KOPT-K1 (cell line): Measurements from ENCODE around the gene CDC42BPA.
"Not testable (repeated sequence)": the region's sequence is repeated elsewhere in the genome, so short reads cannot be mapped to it uniquely, and the experiment has no call there.

Experiments
- H3K27ac ChIP-seq: fragments of 200-600 bp; sonication (generic); 2 replicates; pipeline ENCODE4 v1.5.1; 2016; ENCODE audit warnings: antibody characterized with exemption, mild to moderate bottlenecking, low read depth, low read length; ENCODE audit not compliant: poor library complexity, severe bottlenecking
- H3K36me3 ChIP-seq: fragments of 200-600 bp; sonication (generic); 2 replicates; pipeline ENCODE4 v1.5.1; 2017; ENCODE audit warnings: antibody characterized with exemption, mild to moderate bottlenecking, low read length, moderate library complexity; ENCODE audit not compliant: insufficient read depth
- H3K9me3 ChIP-seq: fragments of 200-600 bp; sonication (generic); 2 replicates; pipeline ENCODE4 v1.5.1; 2017; ENCODE audit warnings: antibody characterized with exemption, low read length, mild to moderate bottlenecking; ENCODE audit not compliant: insufficient read depth, poor library complexity, severe bottlenecking

The CDC42BPA gene

DNA sequence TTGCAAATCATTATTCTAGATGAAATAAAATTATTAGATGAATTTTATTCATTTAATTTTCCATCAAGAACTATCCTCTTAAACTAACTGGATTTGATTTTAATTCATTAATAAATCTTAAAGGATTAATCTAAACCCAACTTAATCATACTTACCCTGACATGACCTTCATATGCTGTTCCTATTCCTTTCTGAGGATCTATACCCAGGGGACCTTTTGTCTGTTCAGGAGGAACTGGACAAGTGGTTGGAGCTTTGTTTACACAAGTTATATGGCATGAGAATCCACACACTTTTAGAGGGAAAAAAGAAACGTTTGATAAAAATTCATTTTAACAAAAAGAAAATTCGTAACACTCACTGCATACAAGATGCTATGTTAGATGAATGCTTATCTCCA is 283.0 kb downstream of the CDC42BPA start:
- Histone ChIP-seq H3K36me3 (no peaks in the 10 kb centered on the region), H3K9me3 (no peaks in the 10 kb centered on the region), H3K27ac (no peak overlapping the region)

DNA sequence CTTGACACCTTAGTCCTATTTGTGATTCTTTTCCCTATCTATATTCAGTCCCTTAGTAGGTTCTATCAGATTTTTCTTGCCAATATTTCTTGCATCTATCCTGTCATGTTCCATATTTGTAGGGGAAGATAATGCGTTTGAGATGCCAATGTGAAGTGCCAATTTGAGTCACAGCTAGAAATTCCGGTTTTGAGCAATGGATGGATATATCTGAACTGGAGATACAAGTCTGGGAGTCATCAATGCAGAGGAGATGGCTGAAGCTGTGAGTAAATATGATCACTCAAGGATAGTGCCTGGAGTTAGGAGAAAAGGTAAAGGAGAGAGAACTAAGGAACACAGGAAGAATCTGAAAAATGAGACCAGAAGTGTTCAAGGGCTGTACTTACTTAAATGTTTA is 284.4 kb downstream of the CDC42BPA start:
- H3K9me3 ChIP-seq: no peaks in the 10 kb centered on the region
- H3K27ac ChIP-seq: no peak overlapping the region
- H3K36me3 ChIP-seq: no peaks in the 10 kb centered on the region

DNA sequence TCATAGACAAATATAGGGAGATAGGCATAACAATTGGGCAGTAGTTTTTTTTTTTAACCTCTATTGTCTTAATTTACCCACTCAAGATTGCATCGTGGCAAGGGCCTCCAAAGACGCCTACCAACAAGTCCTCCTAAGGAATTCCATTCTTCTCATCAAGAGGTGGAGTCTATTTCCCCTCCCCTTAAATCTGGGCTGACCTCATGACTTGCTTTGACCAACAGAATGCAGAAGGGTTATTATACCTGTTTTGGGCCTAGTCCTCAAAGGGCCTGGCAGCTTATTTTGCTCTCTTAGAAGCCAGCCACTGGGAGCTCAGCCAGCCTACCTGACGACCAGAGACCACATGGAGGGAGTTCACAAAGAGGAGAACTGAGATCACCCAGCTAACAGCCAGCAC is 285.9 kb downstream of the CDC42BPA start:
- Histone ChIP-seq H3K9me3 (no peaks in the 10 kb centered on the region), H3K27ac (no peak overlapping the region), H3K36me3 (no peaks in the 10 kb centered on the region)

DNA sequence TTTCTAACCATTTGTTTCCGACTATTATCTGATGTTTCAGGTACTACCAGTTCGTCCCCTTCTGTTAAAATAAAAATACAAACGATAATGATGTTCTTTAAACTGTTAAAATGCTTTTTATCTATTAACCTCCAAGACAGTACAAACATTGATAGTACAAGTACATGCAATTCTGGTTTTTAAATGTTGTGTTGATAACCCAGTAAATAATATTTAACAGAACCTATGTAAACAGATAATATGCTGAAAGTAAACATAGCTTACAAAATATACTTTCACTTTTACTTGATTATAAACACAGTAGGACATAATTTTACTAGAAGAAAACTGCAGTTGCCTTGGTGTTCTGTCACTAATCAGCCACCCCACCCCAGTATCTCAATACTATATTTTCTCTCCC is 301.3 kb downstream of the CDC42BPA start:
- H3K36me3 ChIP-seq: no peaks in the 10 kb centered on the region
- H3K9me3 ChIP-seq: no peaks in the 10 kb centered on the region
- H3K27ac ChIP-seq: no peak overlapping the region

DNA sequence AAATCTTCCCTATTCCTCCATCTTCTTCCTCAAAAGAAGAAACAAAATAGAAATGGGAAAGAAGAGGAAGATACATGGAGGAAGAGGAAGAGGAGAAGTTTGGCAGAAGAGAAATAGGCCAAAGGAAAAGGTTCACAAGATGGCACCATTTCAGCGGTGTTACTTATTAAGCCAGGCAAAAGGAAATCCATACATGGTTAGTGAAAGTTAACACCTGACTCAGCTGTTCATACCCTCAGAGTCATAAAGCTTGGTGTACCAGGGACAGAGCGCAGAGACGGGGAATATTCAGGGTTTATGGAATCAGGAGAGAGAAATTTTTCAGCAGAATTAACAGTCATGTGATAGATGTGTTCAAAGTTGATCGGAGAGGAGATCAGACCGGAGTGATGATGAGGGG is 307.6 kb downstream of the CDC42BPA start:
- Histone ChIP-seq H3K36me3 (no peaks in the 10 kb centered on the region), H3K9me3 (no peaks in the 10 kb centered on the region), H3K27ac (no peak overlapping the region)

DNA sequence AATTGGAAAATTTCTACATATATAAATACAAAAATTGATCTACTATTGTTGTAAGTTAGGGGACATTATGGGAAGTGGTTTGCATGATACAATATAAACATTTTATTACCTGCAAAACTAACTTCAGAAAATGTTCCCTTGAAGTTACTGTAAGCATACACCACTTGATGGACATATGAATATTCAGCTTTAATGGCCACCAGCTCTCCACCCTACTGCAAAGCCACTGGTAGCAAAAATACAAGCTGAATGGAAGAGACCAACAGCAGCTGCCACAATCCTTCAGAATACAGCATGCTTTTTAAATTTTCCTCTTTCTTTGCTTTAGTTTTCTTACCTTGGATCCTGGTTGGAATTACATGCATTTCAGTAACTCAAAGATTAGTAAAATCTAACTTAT is 308.4 kb downstream of the CDC42BPA start:
- Histone ChIP-seq H3K9me3 (no peaks in the 10 kb centered on the region), H3K36me3 (no peaks in the 10 kb centered on the region), H3K27ac (no peak overlapping the region)

DNA sequence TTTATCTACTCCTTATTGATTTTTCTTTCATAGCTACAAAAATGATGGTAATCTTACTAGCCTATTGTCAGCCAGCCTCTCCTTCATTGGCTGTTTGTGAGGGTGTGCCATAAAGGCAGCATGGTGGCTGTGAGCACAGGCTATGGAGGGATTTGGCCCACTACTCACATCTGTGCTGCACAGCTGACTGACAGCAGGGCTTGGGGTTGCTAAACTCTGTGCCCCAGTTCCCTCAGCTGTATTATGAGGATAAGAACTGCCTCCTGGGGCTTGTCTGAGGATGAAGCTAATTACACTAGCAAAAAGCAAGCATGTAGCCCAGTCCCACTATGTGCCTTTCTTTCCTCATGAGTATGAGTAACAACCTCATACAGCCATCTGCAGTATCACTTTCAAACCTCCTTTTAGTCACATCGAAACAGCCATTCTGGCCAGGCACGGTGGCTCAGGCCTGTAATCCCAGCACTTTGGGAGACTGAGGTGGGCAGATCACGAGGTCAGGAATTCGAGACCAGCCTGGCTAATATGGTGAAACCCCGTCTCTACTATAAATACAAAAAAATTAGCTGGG is 312.0 kb downstream of the CDC42BPA start:
- Histone ChIP-seq H3K9me3 (no peaks in the 10 kb centered on the region), H3K36me3 (no peaks in the 10 kb centered on the region), H3K27ac (no peak overlapping the region)

DNA sequence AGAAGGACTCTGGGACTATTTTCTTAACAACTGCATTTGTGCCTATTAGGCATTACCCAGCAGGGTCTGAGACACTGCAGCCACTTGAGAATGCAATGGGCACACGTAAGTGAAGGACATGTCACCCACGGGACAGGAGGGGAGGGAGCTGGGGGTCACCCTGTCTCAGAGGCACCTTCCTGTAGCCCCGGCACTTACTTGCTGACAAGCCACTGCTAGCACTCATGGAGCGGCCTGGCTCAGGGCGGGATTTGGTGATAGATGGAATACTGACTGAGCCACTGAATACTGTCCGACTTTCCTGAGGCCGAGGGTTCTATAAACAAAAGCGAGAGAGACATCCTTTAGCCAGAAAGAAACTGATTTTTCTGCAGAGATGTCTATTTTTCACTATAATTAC is 313.5 kb downstream of the CDC42BPA start:
- H3K9me3 ChIP-seq: no peaks in the 10 kb centered on the region
- H3K36me3 ChIP-seq: no peaks in the 10 kb centered on the region
- no peak overlapping the region for H3K27ac ChIP-seq

DNA sequence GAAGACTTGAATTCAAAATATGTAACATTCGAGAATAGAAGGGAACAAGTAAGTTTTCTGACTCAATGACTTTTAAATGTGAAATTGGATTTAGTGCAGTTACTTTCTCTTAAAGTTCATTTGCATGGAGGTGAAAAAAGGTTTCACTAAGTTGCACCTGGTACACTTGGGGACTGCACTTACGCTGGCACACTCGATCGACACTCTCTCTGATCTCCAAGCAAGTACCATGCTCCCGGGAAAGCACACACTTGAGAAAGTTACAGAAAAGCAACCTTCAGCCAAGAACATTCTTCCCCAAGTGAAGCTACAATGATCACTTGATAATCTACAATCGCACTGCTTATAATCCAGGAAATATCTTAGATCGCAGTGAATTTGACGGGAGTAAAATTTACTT is 315.1 kb downstream of the CDC42BPA start:
- no peak overlapping the region for H3K27ac ChIP-seq
- no peaks in the 10 kb centered on the region for H3K36me3 ChIP-seq
- H3K9me3 ChIP-seq: no peaks in the 10 kb centered on the region

DNA sequence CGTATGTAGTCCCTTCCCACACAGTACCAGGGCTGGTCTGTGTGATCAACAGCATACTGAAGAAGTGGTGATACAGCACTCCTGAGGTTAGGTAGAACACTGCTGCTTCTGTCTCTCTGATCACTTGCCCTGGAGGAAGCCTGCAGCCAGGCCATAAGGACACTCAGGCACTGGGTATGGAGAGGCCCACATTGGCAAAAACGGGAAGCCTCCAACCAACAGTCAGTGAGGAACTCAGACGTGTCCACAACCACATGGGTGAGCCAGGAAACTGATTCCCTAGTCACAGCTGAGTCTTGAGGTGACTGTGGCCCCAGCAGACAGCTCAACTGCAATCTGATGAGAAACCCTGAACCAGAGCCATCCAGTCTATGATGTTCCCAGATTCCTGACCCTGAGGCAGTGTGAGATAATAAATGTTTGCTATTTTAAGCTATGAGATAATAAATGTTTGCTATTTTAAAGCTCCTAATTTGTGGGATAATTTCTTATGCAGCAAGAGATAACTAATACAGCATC is 315.7 kb downstream of the CDC42BPA start:
- H3K9me3 ChIP-seq: no peaks in the 10 kb centered on the region
- no peaks in the 10 kb centered on the region for H3K36me3 ChIP-seq
- no peak overlapping the region for H3K27ac ChIP-seq

DNA sequence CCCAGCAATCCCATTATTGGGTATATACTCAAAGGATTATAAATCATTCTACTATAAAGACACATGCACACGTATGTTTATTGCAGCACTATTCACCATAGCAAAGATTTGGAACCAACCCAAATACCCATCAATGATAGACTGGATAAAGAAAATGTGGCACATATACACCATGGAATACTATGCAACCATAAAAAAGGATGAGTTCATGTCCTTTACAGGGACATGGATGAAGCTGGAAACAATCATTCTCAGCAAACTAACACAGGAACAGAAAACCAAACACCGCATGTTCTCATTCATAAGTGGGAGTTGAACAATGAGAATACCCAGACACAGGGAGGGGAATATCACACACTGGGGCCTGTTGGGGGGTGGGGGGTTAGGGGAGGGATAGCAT is 318.7 kb downstream of the CDC42BPA start:
- not testable (repeated sequence) for H3K36me3 ChIP-seq, H3K9me3 ChIP-seq, H3K27ac ChIP-seq

DNA sequence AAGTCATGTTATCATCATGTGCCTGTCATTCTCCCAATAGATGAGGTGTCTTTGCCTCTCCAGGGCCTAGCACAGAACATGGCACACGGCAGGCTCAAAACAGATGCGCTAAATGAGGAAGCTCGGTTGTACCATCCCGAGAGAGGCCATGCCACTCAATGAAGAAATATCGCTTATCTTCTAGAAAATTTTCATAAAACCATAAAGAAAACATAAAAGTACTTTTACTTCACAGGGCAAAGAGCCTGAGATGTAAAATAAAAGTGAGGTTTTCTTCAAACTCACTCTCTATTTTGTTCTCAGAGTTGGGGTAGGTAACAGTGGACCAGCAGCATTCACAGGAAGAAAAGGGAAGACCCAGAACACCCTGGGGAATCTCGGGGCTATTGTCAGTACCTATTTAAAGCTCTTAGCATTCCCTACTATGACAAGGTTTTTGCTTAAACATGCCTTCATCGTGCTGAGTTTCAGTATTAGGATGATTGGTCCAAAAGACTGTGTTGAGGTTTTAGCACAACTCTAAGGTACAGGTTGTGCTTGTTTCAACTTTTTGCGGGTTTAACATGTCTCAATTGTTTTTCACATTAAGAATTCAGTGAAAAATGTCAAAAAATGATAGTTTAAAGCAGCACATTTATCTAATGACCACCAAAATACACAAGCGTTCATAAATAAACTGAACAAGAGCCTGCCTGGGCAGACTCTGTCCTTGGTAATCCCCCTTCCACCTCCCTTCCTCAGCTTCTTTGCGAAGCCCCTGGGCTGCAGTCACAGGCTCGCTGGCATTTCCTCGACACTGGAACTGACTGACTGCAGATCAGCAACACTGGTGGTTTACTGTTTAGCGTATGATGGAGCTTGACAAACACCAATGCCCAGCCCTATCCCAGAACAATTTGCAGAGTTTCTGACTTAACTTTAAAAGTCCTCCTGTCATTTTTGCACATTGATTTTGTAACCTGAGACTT is 322.6 kb downstream of the CDC42BPA start:
- no peak overlapping the region for H3K27ac ChIP-seq

DNA sequence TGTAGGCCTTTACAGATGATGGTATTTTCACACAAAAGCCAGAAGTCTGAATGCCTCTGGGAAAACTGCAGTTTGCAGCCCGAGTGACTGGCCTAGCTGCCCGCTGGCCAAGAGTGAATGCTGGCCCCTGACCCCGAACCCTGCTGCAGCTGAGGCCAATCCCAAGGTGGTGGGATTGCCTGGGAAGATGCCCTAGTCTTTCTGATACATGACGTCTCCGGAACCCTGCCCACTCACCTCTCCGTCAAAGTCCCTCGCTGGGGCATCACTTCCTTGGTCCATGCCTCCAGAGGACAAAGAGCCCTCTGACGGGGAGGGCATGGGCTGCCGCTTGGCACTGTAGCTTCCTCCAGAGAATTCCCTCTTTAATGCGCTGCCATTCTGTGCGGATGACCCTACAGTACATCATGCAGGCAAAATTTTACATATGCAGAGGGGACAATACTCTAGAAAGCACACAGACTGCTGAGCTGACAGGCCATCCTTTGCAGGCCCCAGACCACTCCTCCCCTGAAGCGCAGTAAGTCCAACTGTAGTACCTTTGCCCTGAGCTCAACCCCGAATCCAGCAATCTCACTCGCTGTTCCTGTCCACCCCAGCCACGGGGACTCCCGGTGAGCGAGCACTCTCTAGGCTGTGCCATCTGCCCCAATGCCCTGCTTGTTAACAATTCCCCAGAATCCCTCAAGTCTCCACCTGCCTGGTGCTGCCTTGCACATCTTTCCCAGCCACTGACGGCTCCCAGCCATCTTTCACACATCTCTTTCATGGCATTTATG is 323.5 kb downstream of the CDC42BPA start:
- H3K27ac ChIP-seq: no peak overlapping the region

More for the DNA sequence above, 322.6 kb downstream of the CDC42BPA start:
- Histone ChIP-seq H3K36me3 (no peaks in the 10 kb centered on the region), H3K9me3 (no peaks in the 10 kb centered on the region)

DNA sequence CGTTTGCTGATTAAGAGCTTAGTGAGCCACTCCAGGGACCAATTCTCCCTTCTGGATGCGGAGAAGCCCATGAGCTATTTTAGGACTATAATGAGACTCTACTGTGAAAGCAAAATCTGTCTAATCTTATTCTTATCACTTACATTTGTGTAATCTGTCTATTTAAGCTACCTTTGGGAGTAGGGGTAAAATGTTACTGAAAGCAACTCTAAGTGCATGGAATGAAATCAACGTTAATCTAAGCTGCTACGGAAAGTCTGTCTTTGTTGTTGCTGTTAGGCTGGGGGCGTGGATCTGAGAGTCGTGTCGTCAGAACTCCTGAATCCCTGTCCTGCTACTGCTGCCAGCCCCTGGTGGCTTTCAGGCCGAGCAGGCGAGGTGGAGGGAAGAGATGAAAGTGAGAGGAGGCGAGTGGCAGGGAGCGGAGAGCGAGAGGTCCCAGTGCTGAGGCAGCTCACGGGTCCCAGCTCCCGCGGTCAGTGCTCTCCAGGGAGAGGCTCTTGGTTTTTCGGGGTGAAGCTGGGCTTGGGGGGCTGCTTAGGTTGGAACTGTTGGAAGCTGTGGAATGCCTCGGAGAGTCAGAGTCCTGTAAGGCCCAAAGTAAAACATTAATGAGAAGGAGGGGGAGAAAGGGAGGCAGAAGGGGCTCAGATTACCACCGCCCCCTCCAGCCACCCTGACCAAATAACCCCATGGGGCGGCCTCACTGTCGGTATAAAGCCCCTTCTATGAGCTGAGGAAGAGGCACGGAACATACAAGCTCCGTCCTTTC is 324.3 kb downstream of the CDC42BPA start:
- Histone ChIP-seq H3K9me3 (no peaks in the 10 kb centered on the region), H3K36me3 (no peaks in the 10 kb centered on the region), H3K27ac (no peak overlapping the region)

More for the DNA sequence above, 323.5 kb downstream of the CDC42BPA start:
- no peaks in the 10 kb centered on the region for H3K36me3 ChIP-seq
- H3K9me3 ChIP-seq: no peaks in the 10 kb centered on the region
